Right lobe of liver (tissue), 4 donors: Measurements from ENCODE around the gene APOC3.

ENCODE experiments used
- POLR2A ChIP-seq: fragments of 450-650 bp; IDR thresholded peaks from one replicate; pipeline ENCODE4 v1.6.1; 2017; ENCODE audit warnings: antibody characterized with exemption, mild to moderate bottlenecking
- TF ChIP-seq, protein P1 (sequence below), 4 donors: fragments of 200-600 bp in 3 of 4; fragments of 450-650 bp in 1 of 4; IDR thresholded peaks; one replicate each; pipeline versions ENCODE4 v1.5.1 to v1.8.0; 2016 to 2022; ENCODE audit warnings: antibody characterized with exemption in 4 of 4, mild to moderate bottlenecking in 2 of 4
- donor health status: DM: no; HTN: no; CAD: no.
- donor health status: DM: no; HTN: no; CAD: no.
- donor health status: DM: no; HTN: yes; CAD: no.

DNA sequence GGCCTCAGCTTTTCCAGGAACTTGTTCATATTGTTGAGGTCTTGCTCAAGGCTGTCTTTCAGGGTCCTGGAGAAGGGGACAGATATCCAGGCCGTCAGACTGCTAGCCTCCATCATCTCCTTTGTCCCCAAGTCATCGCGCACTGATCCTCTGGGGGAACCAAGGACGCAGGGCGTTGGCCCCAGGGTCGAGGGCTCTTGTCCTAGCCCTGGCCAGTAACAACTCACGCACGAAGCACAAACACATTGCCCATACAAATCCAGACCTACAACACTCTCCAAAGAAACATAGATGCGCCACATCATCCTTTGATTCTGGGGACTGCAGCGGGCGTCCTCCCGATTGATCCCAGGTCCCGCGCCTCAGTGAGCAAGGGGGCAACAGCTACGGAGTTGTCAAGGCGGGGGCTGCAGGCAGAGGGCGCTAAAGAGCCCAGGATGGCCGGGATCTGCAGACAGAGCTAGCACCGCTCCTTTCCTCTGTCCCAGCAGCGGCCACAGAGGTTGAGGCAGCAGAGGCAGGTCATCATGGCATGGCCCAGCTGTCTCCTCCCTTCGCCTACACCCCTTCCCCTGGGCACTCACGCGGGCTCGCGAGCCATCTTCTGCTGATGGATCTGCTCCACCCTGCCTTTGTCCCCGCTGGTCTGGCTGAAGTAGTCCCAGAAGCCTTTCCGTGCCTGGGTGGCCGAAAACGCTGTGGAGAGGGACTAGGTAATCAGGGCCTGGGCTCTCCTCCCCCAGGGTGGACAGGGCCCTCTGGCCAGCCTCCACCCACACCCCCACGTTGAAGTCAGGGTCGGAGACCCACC, 38.5 kb upstream of the APOC3 start:
- TF ChIP-seq, protein P1, sequence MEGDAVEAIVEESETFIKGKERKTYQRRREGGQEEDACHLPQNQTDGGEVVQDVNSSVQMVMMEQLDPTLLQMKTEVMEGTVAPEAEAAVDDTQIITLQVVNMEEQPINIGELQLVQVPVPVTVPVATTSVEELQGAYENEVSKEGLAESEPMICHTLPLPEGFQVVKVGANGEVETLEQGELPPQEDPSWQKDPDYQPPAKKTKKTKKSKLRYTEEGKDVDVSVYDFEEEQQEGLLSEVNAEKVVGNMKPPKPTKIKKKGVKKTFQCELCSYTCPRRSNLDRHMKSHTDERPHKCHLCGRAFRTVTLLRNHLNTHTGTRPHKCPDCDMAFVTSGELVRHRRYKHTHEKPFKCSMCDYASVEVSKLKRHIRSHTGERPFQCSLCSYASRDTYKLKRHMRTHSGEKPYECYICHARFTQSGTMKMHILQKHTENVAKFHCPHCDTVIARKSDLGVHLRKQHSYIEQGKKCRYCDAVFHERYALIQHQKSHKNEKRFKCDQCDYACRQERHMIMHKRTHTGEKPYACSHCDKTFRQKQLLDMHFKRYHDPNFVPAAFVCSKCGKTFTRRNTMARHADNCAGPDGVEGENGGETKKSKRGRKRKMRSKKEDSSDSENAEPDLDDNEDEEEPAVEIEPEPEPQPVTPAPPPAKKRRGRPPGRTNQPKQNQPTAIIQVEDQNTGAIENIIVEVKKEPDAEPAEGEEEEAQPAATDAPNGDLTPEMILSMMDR (IDR thresholded peaks at IDR 0.05), result peak; percentile 83 to 94 (median 92)
- peak; percentile 40 for TF ChIP-seq POLR2A
